ENCODE results near the gene PDCL2. TPM values are rescaled to one million over a fixed set of nuclear protein-coding genes. Genes with fewer than 3 reads are reported as not detected.

The PDCL2 gene
- total and polyA plus RNA-seq, 2 experiments from 2014 or later, result not detected

- Histone ChIP-seq H4K20me1 (ENCODE audit: insufficient read depth) (no peaks in the 10 kb centered on the region), H3K27ac (no peak overlapping the region), H3K36me3 (ENCODE audit: low read depth) (no peaks in the 10 kb centered on the region), H3K27me3 (replicated peaks; ENCODE audit: insufficient read depth) (no peaks in the 10 kb centered on the region), H3K4me1 (ENCODE audit: insufficient read depth) (peaks cover 16% of the 10 kb centered on the region), H3K9me2 (ENCODE audit: insufficient read depth) (no peaks in the 10 kb centered on the region), H3K4me3 (no peak overlapping the region), H3K4me2 (ENCODE audit: unreplicated experiment) (no peak overlapping the region), H3K9me3 (ENCODE audit: low read depth) (no peaks in the 10 kb centered on the region), H3K9ac (no peak overlapping the region), H3K79me2 (ENCODE audit: insufficient read depth) (peaks cover 95% of the 10 kb centered on the region), H3F3A (ENCODE audit: insufficient read depth) (peaks cover 10% of the 10 kb centered on the region; the same call in 1 of the 2 replicates), H2AFZ (no peak overlapping the region)
- TF ChIP-seq EZH2phosphoT487 (IDR thresholded peaks at IDR 0.05; ENCODE audit: insufficient read depth, low read depth), result no peak
- no peak for TF ChIP-seq EZH2 (IDR thresholded peaks at IDR 0.05; ENCODE audit: insufficient read depth, poor library complexity, severe bottlenecking)
- in situ Hi-C loops (cut with MboI), result no loop called here
- WGBS, 2 experiments (ENCODE audit: low coverage in 1 of 2, low lambda C conversion rate in 2 of 2, missing lambda C conversion rate in 2 of 2), result 92 to 93% methylated on average over 1 of the region's 1 CpG
- no peak for DNase-seq
Measured at GRCh38 chr4:55512077-55512476, 80.0 kb downstream of the PDCL2 start.

DNA sequence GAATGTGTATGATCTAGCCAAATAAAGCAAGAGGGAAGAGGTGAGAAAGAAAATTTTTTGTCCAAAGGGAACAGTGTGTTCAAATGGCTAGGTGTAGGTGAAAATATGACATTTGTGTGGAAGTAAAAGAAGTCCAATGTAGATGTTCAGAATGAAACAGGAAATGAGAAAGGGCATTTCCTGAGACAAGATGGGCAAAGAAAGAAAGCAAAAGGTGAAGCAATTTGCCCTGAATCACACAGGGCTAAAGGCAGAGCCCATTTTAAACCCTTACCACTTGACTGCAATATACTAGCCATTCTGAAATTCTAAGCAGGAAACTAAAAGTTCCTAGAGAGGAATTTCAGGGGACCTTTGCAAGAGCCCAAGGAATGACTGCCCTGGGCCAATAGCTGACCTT, 81.4 kb downstream of the PDCL2 start:
- Histone ChIP-seq H4K20me1 (ENCODE audit: insufficient read depth) (no peaks in the 10 kb centered on the region), H3K9ac (no peak overlapping the region), H3K4me2 (ENCODE audit: unreplicated experiment) (no peak overlapping the region), H3K4me3 (no peak overlapping the region), H3K27ac (no peak overlapping the region), H3K9me3 (ENCODE audit: low read depth) (no peaks in the 10 kb centered on the region), H3K79me2 (ENCODE audit: insufficient read depth) (peaks cover 93% of the 10 kb centered on the region), H3F3A (ENCODE audit: insufficient read depth) (peaks cover 10% of the 10 kb centered on the region; the same call in 1 of the 2 replicates), H3K36me3 (ENCODE audit: low read depth) (no peaks in the 10 kb centered on the region), H3K9me2 (ENCODE audit: insufficient read depth) (no peaks in the 10 kb centered on the region), H2AFZ (no peak overlapping the region), H3K4me1 (ENCODE audit: insufficient read depth) (peaks cover 16% of the 10 kb centered on the region), H3K27me3 (replicated peaks; ENCODE audit: insufficient read depth) (no peaks in the 10 kb centered on the region)
- TF ChIP-seq EZH2phosphoT487 (IDR thresholded peaks at IDR 0.05; ENCODE audit: insufficient read depth, low read depth) (no peak), EZH2 (IDR thresholded peaks at IDR 0.05; ENCODE audit: insufficient read depth, poor library complexity, severe bottlenecking) (no peak)
- in situ Hi-C loops (cut with MboI), result no loop called here
- DNase-seq, result no peak

GRCh38 chr4:55509266-55509665, 82.8 kb downstream of the PDCL2 start:
- peak; percentile 3 for DNase-seq
- H3K9me3 ChIP-seq (ENCODE audit: low read depth), result no peaks in the 10 kb centered on the region
- in situ Hi-C loops (cut with MboI), result no loop called here
- no peak overlapping the region for H3K9ac ChIP-seq
- no peak overlapping the region for H3K4me3 ChIP-seq
- peaks cover 10% of the 10 kb centered on the region; the same call in 1 of the 2 replicates for H3F3A ChIP-seq (ENCODE audit: insufficient read depth)
- 50 to 57% methylated on average over 3 of the region's 3 CpGs for WGBS, 2 experiments (ENCODE audit: low coverage in 1 of 2, low lambda C conversion rate in 2 of 2, missing lambda C conversion rate in 2 of 2)
- H3K79me2 ChIP-seq (ENCODE audit: insufficient read depth), result peaks cover 93% of the 10 kb centered on the region
- TF ChIP-seq EZH2phosphoT487 (IDR thresholded peaks at IDR 0.05; ENCODE audit: insufficient read depth, low read depth), result no peak
- TF ChIP-seq EZH2 (IDR thresholded peaks at IDR 0.05; ENCODE audit: insufficient read depth, poor library complexity, severe bottlenecking), result no peak
- H3K36me3 ChIP-seq (ENCODE audit: low read depth), result no peaks in the 10 kb centered on the region
- no peaks in the 10 kb centered on the region for H3K27me3 ChIP-seq (replicated peaks; ENCODE audit: insufficient read depth)
- H3K27ac ChIP-seq, result peak overlapping the region; percentile 20
- H4K20me1 ChIP-seq (ENCODE audit: insufficient read depth), result no peaks in the 10 kb centered on the region
- no peaks in the 10 kb centered on the region for H3K9me2 ChIP-seq (ENCODE audit: insufficient read depth)
- peaks cover 16% of the 10 kb centered on the region for H3K4me1 ChIP-seq (ENCODE audit: insufficient read depth)
- peak overlapping the region; percentile 9 for H3K4me2 ChIP-seq (ENCODE audit: unreplicated experiment)
- H2AFZ ChIP-seq, result no peak overlapping the region

DNA sequence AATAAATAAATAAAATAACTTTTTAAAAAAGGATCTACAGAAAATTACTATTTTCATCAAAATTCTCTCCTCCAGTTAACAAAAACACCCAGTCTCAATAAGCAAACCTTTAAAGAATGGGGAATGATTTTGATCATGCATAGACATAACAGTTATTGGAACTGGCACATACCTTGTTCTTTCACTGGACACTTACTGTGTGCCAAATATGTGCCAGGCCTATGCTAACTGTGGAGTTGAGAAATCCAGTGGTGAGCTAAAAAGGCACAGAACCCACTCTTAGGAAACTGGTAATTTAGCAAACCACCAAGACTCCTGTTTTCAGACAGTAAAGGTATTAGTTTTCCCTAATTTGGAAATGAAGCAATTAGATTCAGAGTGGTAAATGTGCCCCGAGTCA, 84.4 kb downstream of the PDCL2 start:
- H4K20me1 ChIP-seq (ENCODE audit: insufficient read depth), result no peaks in the 10 kb centered on the region
- H3K4me2 ChIP-seq (ENCODE audit: unreplicated experiment), result peak overlapping the region; percentile 5
- no peaks in the 10 kb centered on the region for H3K27me3 ChIP-seq (replicated peaks; ENCODE audit: insufficient read depth)
- peaks cover 83% of the 10 kb centered on the region for H3K79me2 ChIP-seq (ENCODE audit: insufficient read depth)
- TF ChIP-seq EZH2 (IDR thresholded peaks at IDR 0.05; ENCODE audit: insufficient read depth, poor library complexity, severe bottlenecking) (no peak), EZH2phosphoT487 (IDR thresholded peaks at IDR 0.05; ENCODE audit: insufficient read depth, low read depth) (no peak)
- H3K4me3 ChIP-seq, result no peak overlapping the region
- no peaks in the 10 kb centered on the region for H3K36me3 ChIP-seq (ENCODE audit: low read depth)
- no peak overlapping the region for H3K9ac ChIP-seq
- H3K9me3 ChIP-seq (ENCODE audit: low read depth), result no peaks in the 10 kb centered on the region
- peak; percentile 7 for DNase-seq
- H3K9me2 ChIP-seq (ENCODE audit: insufficient read depth), result no peaks in the 10 kb centered on the region
- no peak overlapping the region for H2AFZ ChIP-seq
- peaks cover 28% of the 10 kb centered on the region for H3K4me1 ChIP-seq (ENCODE audit: insufficient read depth)
- WGBS, 2 experiments (ENCODE audit: low coverage in 1 of 2, low lambda C conversion rate in 2 of 2, missing lambda C conversion rate in 2 of 2), result 93 to 100% methylated on average over 1 of the region's 1 CpG
- in situ Hi-C loops (cut with MboI), result no loop called here
- H3K27ac ChIP-seq, result no peak overlapping the region
- H3F3A ChIP-seq (ENCODE audit: insufficient read depth), result peaks cover 21% of the 10 kb centered on the region

Other genes starting within 250 kb of the PDCL2 start
- 16.4 and 20.6 TPM in 2 replicates for gene SRD5A3, start 246.0 kb downstream of the PDCL2 start, total RNA-seq (2014; rRNA removed; shearing (Covaris generic))
- 54.2 and 57.9 TPM in 2 replicates for gene SRD5A3, start 246.0 kb downstream of the PDCL2 start, polyA plus RNA-seq (2016; fragmentation: Nextera tagmentation; extraction: Ambion mirVana)
- 217 and 271 TPM in 2 replicates for gene TMEM165, start 196.3 kb downstream of the PDCL2 start, total RNA-seq (2014; rRNA removed; shearing (Covaris generic))
- gene TMEM165, start 196.3 kb downstream of the PDCL2 start, polyA plus RNA-seq (2016; fragmentation: Nextera tagmentation; extraction: Ambion mirVana), result 188 and 193 TPM in 2 replicates
- 28.0 and 32.2 TPM in 2 replicates for gene CLOCK, start 45.3 kb downstream of the PDCL2 start, total RNA-seq (2014; rRNA removed; shearing (Covaris generic))
- gene CLOCK, start 45.3 kb downstream of the PDCL2 start, polyA plus RNA-seq (2016; fragmentation: Nextera tagmentation; extraction: Ambion mirVana), result 16.2 and 16.5 TPM in 2 replicates
- not detected in 2 replicates for gene NMU, start 44.1 kb upstream of the PDCL2 start, total RNA-seq (2014; rRNA removed; shearing (Covaris generic))
- 0.61 TPM in 1 of 2 replicates, not detected in the other for gene NMU, start 44.1 kb upstream of the PDCL2 start, polyA plus RNA-seq (2016; fragmentation: Nextera tagmentation; extraction: Ambion mirVana)
- not detected in 2 replicates for gene EXOC1L, start 227.5 kb upstream of the PDCL2 start, total RNA-seq (2014; rRNA removed; shearing (Covaris generic))
- gene EXOC1L, start 227.5 kb upstream of the PDCL2 start, polyA plus RNA-seq (2016; fragmentation: Nextera tagmentation; extraction: Ambion mirVana), result not detected in 2 replicates